Measurements from ENCODE around the gene LCOR.

Gene LCOR

DNA sequence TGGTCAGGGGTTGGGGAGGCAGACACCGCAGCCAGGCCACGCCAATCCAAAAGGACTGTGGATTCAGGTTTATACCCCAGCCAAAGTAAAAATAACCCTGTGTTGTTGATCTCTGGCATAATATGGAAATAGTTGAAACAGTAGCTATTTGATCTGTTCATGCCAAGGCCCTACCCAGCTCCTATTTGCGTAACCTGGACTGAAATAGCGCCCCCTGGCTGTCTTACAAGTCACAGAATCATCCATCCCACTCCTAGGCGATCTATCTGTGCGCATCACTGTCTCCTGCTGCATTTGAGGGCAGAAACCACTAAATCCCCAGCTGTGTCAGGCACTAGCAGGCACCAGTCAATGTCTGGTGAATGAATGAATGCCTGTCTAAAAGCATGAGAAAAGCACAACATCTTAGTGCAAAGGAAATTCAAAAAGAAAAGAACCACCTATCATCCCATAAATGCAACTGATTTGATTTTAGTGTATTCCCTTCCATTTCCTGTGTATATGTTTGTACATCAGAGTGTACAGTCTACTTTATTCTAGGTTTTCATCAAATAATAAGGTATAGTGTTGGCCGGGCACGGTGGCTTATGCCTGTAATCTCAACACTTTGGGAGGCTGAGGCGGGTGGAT lies 193.6 kb downstream of the LCOR start:
- Histone ChIP-seq H3K4me1 (ENCODE audit: control insufficient read depth in 1 of 2, insufficient read depth in 1 of 2, low read depth in 1 of 2, low read length in 1 of 2) (no peaks in the 10 kb centered on the region), H3K27ac (no peak overlapping the region), H3K27me3 (no peaks in the 10 kb centered on the region), H3K9me3 (no peaks in the 10 kb centered on the region), H3K36me3 (no peaks in the 10 kb centered on the region), H3K4me3 (ENCODE audit: low read depth in 1 of 2, low read length in 1 of 2) (no peak overlapping the region)
- TF ChIP-seq, protein P1, sequence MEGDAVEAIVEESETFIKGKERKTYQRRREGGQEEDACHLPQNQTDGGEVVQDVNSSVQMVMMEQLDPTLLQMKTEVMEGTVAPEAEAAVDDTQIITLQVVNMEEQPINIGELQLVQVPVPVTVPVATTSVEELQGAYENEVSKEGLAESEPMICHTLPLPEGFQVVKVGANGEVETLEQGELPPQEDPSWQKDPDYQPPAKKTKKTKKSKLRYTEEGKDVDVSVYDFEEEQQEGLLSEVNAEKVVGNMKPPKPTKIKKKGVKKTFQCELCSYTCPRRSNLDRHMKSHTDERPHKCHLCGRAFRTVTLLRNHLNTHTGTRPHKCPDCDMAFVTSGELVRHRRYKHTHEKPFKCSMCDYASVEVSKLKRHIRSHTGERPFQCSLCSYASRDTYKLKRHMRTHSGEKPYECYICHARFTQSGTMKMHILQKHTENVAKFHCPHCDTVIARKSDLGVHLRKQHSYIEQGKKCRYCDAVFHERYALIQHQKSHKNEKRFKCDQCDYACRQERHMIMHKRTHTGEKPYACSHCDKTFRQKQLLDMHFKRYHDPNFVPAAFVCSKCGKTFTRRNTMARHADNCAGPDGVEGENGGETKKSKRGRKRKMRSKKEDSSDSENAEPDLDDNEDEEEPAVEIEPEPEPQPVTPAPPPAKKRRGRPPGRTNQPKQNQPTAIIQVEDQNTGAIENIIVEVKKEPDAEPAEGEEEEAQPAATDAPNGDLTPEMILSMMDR (IDR thresholded peaks at IDR 0.05): peak; percentile 41

DNA sequence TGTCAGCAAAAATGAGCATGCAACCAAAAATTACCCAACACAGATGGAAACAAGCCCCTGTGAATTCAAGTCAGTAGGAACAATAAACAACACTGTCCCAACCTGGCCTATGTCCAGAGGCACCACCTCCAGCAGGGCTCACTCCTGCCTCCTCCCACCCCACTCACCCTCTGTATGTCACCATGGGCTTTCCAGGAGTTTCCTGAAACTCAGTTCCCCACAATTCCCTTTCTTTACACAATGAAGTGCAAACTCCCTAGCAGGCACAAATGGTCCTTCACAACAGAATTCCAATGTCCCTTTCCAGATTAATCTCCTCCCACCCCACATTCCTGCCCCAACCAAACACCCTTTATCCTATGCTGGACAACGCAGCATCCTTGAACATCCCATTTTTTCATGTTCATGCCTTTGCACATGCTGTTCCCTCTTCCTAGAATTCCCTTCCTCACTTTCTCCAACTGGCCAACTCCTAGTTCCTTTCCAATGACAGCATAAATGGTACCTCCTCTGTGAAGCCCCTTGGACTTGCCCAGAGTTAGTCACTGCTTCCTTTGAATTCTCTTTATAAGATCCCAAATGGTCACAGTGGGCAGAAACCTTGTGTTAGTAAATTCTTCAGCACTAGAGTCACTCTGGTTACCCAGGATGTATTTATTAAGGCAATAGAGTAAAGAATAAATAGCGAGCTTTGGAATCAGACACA lies 196.2 kb downstream of the LCOR start:
- H3K36me3 ChIP-seq: no peaks in the 10 kb centered on the region
- TF ChIP-seq, protein P1 (IDR thresholded peaks at IDR 0.05): no peak
- H3K27ac ChIP-seq: no peak overlapping the region
- no peaks in the 10 kb centered on the region for H3K9me3 ChIP-seq
- no peak overlapping the region for H3K4me3 ChIP-seq (ENCODE audit: low read depth in 1 of 2, low read length in 1 of 2)
- H3K4me1 ChIP-seq (ENCODE audit: control insufficient read depth in 1 of 2, insufficient read depth in 1 of 2, low read depth in 1 of 2, low read length in 1 of 2): no peaks in the 10 kb centered on the region
- H3K27me3 ChIP-seq: no peaks in the 10 kb centered on the region

DNA sequence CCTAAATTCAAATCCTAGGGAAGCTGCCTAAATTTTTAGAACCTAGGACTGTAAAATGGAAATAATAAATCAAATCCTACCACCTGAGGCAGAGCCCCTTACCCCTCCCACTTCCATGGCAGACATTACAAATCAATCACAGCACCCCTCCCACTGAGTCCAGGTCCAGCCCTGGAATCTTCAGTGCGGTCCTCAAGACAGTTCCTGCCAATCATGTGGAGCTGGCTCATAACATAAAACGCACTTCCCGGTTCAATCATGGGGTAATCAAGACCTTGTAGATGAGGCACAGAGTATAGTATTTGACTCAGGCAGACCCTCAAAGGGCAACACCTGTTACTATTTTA lies 196.7 kb downstream of the LCOR start:
- Histone ChIP-seq H3K4me1 (ENCODE audit: control insufficient read depth in 1 of 2, insufficient read depth in 1 of 2, low read depth in 1 of 2, low read length in 1 of 2) (no peaks in the 10 kb centered on the region), H3K9me3 (no peaks in the 10 kb centered on the region), H3K27ac (no peak overlapping the region), H3K27me3 (no peaks in the 10 kb centered on the region), H3K36me3 (no peaks in the 10 kb centered on the region), H3K4me3 (ENCODE audit: low read depth in 1 of 2, low read length in 1 of 2) (no peak overlapping the region)
- TF ChIP-seq, protein P1 (IDR thresholded peaks at IDR 0.05): no peak

DNA sequence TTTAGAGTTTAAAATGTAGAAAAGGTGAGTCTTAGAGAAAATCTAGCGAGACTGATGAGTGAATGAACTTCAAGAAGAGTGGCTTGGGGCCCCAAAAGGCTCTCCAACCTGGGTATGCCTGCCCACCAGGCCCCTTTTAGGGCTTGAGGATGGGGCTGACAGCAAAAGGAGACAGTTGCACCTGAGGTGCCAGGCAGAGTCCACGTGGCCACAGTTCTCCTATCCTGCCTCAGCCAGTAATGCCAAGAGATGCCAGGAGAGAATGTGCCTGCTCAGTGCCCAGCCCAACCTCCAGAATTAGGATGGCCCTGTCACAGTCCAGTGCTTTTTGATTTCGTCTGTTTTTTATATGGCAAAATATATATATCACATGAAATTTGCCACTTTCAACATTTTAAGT lies 197.2 kb downstream of the LCOR start:
- Histone ChIP-seq H3K27ac (no peak overlapping the region), H3K4me3 (ENCODE audit: low read depth in 1 of 2, low read length in 1 of 2) (no peak overlapping the region), H3K36me3 (no peaks in the 10 kb centered on the region), H3K27me3 (no peaks in the 10 kb centered on the region), H3K4me1 (ENCODE audit: control insufficient read depth in 1 of 2, insufficient read depth in 1 of 2, low read depth in 1 of 2, low read length in 1 of 2) (no peaks in the 10 kb centered on the region), H3K9me3 (no peaks in the 10 kb centered on the region)
- TF ChIP-seq, protein P1 (IDR thresholded peaks at IDR 0.05): no peak

DNA sequence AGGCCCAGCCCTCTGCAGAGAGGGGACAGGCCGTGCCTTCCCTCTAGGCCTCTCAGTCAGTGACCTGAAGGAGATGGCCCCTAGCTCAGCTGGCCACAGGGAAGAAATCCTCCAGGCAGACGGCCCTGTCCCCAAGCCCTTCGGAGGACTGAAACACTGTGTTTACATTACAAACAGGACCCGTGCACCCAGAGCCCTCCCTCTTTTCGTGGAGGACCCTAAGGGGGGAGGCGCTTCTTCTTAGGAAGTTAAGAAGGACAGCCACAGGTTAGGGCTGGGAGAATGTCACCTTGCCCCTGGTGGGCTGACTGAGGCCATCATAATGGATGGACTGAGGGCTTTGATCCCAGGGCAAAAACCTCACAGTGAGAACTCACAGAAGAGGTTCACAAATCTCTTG lies 198.8 kb downstream of the LCOR start:
- Histone ChIP-seq H3K9me3 (no peaks in the 10 kb centered on the region), H3K4me3 (ENCODE audit: low read depth in 1 of 2, low read length in 1 of 2) (no peak overlapping the region), H3K4me1 (ENCODE audit: control insufficient read depth in 1 of 2, insufficient read depth in 1 of 2, low read depth in 1 of 2, low read length in 1 of 2) (no peaks in the 10 kb centered on the region), H3K27me3 (no peaks in the 10 kb centered on the region), H3K27ac (no peak overlapping the region), H3K36me3 (no peaks in the 10 kb centered on the region)
- TF ChIP-seq, protein P1 (IDR thresholded peaks at IDR 0.05): no peak
